Hepatocyte (in vitro differentiated cells): Measurements from ENCODE around the gene KLHL5. TPM values are rescaled to one million over a fixed set of nuclear protein-coding genes. Genes with fewer than 3 reads are reported as not detected.
A peak's percentile ranks its signal among the peaks of the same experiment; 100 is the strongest.

Experiments
- DNase-seq: peaks from one replicate; pipeline ENCODE4 v3.0.0-alpha.2; 2016; ENCODE audit warnings: low spot score
- H2AFZ ChIP-seq: fragments of 200-600 bp; sonication (generic); 2 replicates; pipeline ENCODE4 v1.6.0; 2016; ENCODE audit warnings: antibody characterized with exemption, mild to moderate bottlenecking
- H3K27ac ChIP-seq: fragments of 200-600 bp; sonication (generic); 2 replicates; pipeline ENCODE4 v1.5.1; 2016; ENCODE audit warnings: mild to moderate bottlenecking
- H3K27me3 ChIP-seq: fragments of 200-600 bp; sonication (generic); 2 replicates; pipeline ENCODE4 v1.6.1; 2016
- H3K36me3 ChIP-seq: fragments of 200-600 bp; sonication (generic); replicated peaks from 2 replicates; pipeline ENCODE4 v1.5.1; 2016; ENCODE audit warnings: low read depth; ENCODE audit not compliant: insufficient read depth
- H3K4me1 ChIP-seq: fragments of 200-600 bp; sonication (generic); 2 replicates; pipeline ENCODE4 v1.5.1; 2016; ENCODE audit warnings: mild to moderate bottlenecking, moderate library complexity; ENCODE audit not compliant: insufficient read depth
- H3K4me2 ChIP-seq: fragments of 200-600 bp; sonication (generic); 2 replicates; pipeline ENCODE4 v1.6.0; 2016
- H3K4me3 ChIP-seq: fragments of 200-600 bp; sonication (generic); 2 replicates; pipeline ENCODE4 v1.5.1; 2016; ENCODE audit warnings: mild to moderate bottlenecking
- H3K79me2 ChIP-seq: fragments of 200-600 bp; sonication (generic); 2 replicates; pipeline ENCODE4 v1.6.0; 2017; ENCODE audit warnings: mild to moderate bottlenecking
- H3K9me2 ChIP-seq: fragments of 200-600 bp; sonication (generic); replicated peaks from 2 replicates; pipeline ENCODE4 v1.6.0; 2017; ENCODE audit warnings: mild to moderate bottlenecking; ENCODE audit not compliant: insufficient read depth
- H3K9me3 ChIP-seq: fragments of 200-600 bp; sonication (generic); 2 replicates; pipeline ENCODE4 v1.5.1; 2016; ENCODE audit warnings: low read depth, mild to moderate bottlenecking
- H4K20me1 ChIP-seq: fragments of 200-600 bp; sonication (generic); 2 replicates; pipeline ENCODE4 v1.6.0; 2016; ENCODE audit warnings: mild to moderate bottlenecking; ENCODE audit not compliant: insufficient read depth, poor library complexity, severe bottlenecking
- CTCF ChIP-seq: fragments of 200-600 bp; sonication (generic); IDR thresholded peaks from 2 replicates; pipeline ENCODE4 v1.5.1; 2016; ENCODE audit warnings: antibody characterized with exemption, mild to moderate bottlenecking; ENCODE audit not compliant: poor library complexity
- EZH2 ChIP-seq: fragments of 200-600 bp; sonication (generic); IDR thresholded peaks from 2 replicates; pipeline ENCODE4 v1.6.1; 2016; ENCODE audit warnings: antibody characterized with exemption, mild to moderate bottlenecking, borderline replicate concordance
- EZH2phosphoT487 ChIP-seq: fragments of 200-600 bp; sonication (generic); IDR thresholded peaks from one replicate; pipeline ENCODE4 v1.6.1; 2018; ENCODE audit warnings: antibody characterized with exemption, mild to moderate bottlenecking, low read depth, moderate library complexity; ENCODE audit not compliant: unreplicated experiment, severe bottlenecking
- WGBS: methylation state at CpG from one replicate; pipeline ENCODE4 v1.1.6; 2016; ENCODE audit warnings: low lambda C conversion rate; ENCODE audit errors: missing lambda C conversion rate; 5-methylcytosine and 5-hydroxymethylcytosine counted together
- polyA plus RNA-seq: library from polyadenylated mRNA; unstranded; fragments of >200 nt; fragmentation: Nextera tagmentation; extraction: Ambion mirVana; gene quantifications from 2 replicates; pipeline ENCODE4 v1.2.1, GENCODE V29; 2016
- total RNA-seq: library from RNA; depleted of rRNA; stranded (reverse); fragments of >200 nt; gene quantifications from 2 replicates; pipeline ENCODE4 v1.2.3, GENCODE V29; 2014

KLHL5 gene
- total and polyA plus RNA-seq, 2 experiments from 2014 or later, result 30.2 to 58.3 TPM

- 78% methylated on average over 1 of the region's 1 CpG for WGBS
- H3K4me2 ChIP-seq, result peak overlapping the region; percentile 90
- H3K27ac ChIP-seq, result peak overlapping the region; percentile 96
These were observed 19.7 kb upstream of the KLHL5 start for GRCh38 chr4:39042366-39042765.

GRCh38 chr4:39043058-39043860 lies 18.8 kb upstream of the KLHL5 start:
- H2AFZ ChIP-seq, result peak overlapping the region; percentile 60
- H3K9me3 ChIP-seq, result no peaks in the 10 kb centered on the region
- peaks cover 21% of the 10 kb centered on the region for H3K4me1 ChIP-seq
- peaks cover 29% of the 10 kb centered on the region for H3K79me2 ChIP-seq
- H3K4me2 ChIP-seq, result peak overlapping the region; percentile 90
- H3K27ac ChIP-seq, result peak overlapping the region; percentile 96
- H3K27me3 ChIP-seq, result no peaks in the 10 kb centered on the region
- TF ChIP-seq EZH2, result no peak
- TF ChIP-seq EZH2phosphoT487, result no peak
- no peak for TF ChIP-seq CTCF
- H3K4me3 ChIP-seq, result no peak overlapping the region
- WGBS, result 20% methylated on average over 10 of the region's 10 CpGs
- H3K36me3 ChIP-seq, result no peaks in the 10 kb centered on the region
- no peaks in the 10 kb centered on the region for H4K20me1 ChIP-seq
- peak; percentile 36 for DNase-seq
- H3K9me2 ChIP-seq, result no peaks in the 10 kb centered on the region

More at GRCh38 chr4:39042366-39042765, 19.7 kb upstream of the KLHL5 start:
- H3K36me3 ChIP-seq, result no peaks in the 10 kb centered on the region
- no peak overlapping the region for H3K4me3 ChIP-seq
- TF ChIP-seq EZH2 (no peak), EZH2phosphoT487 (no peak), CTCF (no peak)
- no peaks in the 10 kb centered on the region for H3K9me2 ChIP-seq
- H2AFZ ChIP-seq, result no peak overlapping the region
- H3K27me3 ChIP-seq, result no peaks in the 10 kb centered on the region
- peaks cover 20% of the 10 kb centered on the region for H3K79me2 ChIP-seq
- DNase-seq, result no peak
- no peaks in the 10 kb centered on the region for H4K20me1 ChIP-seq
- peaks cover 21% of the 10 kb centered on the region for H3K4me1 ChIP-seq
- no peaks in the 10 kb centered on the region for H3K9me3 ChIP-seq

DNA sequence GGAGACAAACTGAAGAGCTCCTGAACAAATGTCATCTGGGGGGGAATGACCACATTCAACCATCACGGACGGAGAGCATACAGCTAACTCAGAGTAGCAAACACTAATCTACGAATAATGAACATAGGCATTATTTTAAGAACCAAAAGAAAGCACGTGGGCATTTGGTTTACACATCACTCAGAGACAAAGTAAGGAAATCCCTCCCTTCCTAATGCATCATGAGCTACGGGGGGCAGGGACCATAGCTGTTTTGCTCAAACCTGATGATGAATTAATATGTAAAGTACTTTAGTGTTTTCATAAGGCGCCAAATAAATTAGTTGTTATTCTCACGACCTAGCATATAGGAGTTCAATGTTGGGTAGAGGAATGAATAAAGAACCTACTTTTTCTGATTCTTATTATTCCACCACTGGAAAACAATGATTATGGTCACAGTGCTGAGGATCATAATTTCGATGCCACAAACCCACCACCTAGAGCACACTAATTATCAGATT lies 18.1 kb upstream of the KLHL5 start:
- Histone ChIP-seq H4K20me1 (peaks cover 2% of the 10 kb centered on the region), H2AFZ (peak overlapping the region; percentile 60), H3K79me2 (peaks cover 35% of the 10 kb centered on the region), H3K4me1 (peaks cover 21% of the 10 kb centered on the region), H3K4me2 (peak overlapping the region; percentile 90), H3K27ac (peak overlapping the region; percentile 96), H3K9me3 (no peaks in the 10 kb centered on the region), H3K9me2 (no peaks in the 10 kb centered on the region), H3K36me3 (no peaks in the 10 kb centered on the region), H3K27me3 (no peaks in the 10 kb centered on the region), H3K4me3 (peak overlapping the region; percentile 87)
- peak; percentile 14 for DNase-seq
- TF ChIP-seq EZH2 (no peak), CTCF (no peak), EZH2phosphoT487 (no peak)
- 18% methylated on average over 8 of the region's 8 CpGs for WGBS
